Measurements from ENCODE around the gene CADM2. TPM values are rescaled to one million over a fixed set of nuclear protein-coding genes. Genes with fewer than 3 reads are reported as not detected.

The CADM2 gene
- total RNA-seq, 1 experiment from 2014 or later: 10.9 TPM

GRCh38 chr3:85298032-85298431 lies 339.2 kb downstream of the CADM2 start:
- DNase-seq: no peak
- no peak overlapping the region for H4K5ac ChIP-seq (ENCODE audit: insufficient read length, low read depth, low read length)
- H2BK15ac ChIP-seq (ENCODE audit: low read depth, low read length): no peak overlapping the region
- no peak overlapping the region for H3K9ac ChIP-seq (ENCODE audit: extremely low read depth, insufficient read length, low read length)
- WGBS (ENCODE audit: extremely low coverage, insufficient read length, low lambda C conversion rate): no CpG with 5 or more reads among the region's 1 CpG
- H3K79me1 ChIP-seq (ENCODE audit: insufficient read depth, low read depth, low read length, poor library complexity, severe bottlenecking): no peaks in the 10 kb centered on the region
- Mint-ChIP-seq H3K4me3 (no peak overlapping the region), H3K4me1 (no peaks in the 10 kb centered on the region), H3K36me3 (ENCODE audit: insufficient read depth in 1 of 3, low read depth in 3 of 3) (no peaks in the 10 kb centered on the region), H3K9me3 (peaks cover 0 to 3% of the 10 kb centered on the region in 2 experiments; a peak in 2 of 5 replicates), H3K27ac (no peak overlapping the region), H3K27me3 (ENCODE audit: low read depth) (no peaks in the 10 kb centered on the region)
- no peak overlapping the region for H3K18ac ChIP-seq (ENCODE audit: insufficient read length, low read depth, low read length)
- no peak overlapping the region for H3K4ac ChIP-seq (ENCODE audit: low read depth, low read length)
- H3T11ph ChIP-seq (ENCODE audit: low read length): no peak overlapping the region
- H4K20me1 ChIP-seq (ENCODE audit: control insufficient read depth, insufficient read depth, insufficient read length): no peaks in the 10 kb centered on the region
- no peaks in the 10 kb centered on the region for H3K79me2 ChIP-seq (ENCODE audit: insufficient read depth, low read length)
- H3K56ac ChIP-seq (ENCODE audit: insufficient read length, low read depth, low read length): no peak overlapping the region
- no peak overlapping the region for H2BK5ac ChIP-seq (ENCODE audit: insufficient read length, low read length)
- no peaks in the 10 kb centered on the region for H3K27me3 ChIP-seq (ENCODE audit: insufficient read depth, low read length)
- no peak overlapping the region for H2AFZ ChIP-seq (ENCODE audit: low read length)
- no peaks in the 10 kb centered on the region for H3K4me1 ChIP-seq (ENCODE audit: insufficient read depth, low read length)
- H3K4me2 ChIP-seq (ENCODE audit: insufficient read depth, insufficient read length, low read length): no peak overlapping the region
- no peak overlapping the region for H3K23ac ChIP-seq (ENCODE audit: insufficient read length, low read depth, low read length)
- no peak overlapping the region for H3K27ac ChIP-seq (ENCODE audit: insufficient read length, low read depth, low read length)
- H4K91ac ChIP-seq (ENCODE audit: insufficient read length, low read depth, low read length): no peak overlapping the region
- H2AK5ac ChIP-seq (ENCODE audit: insufficient read length, low read length): no peak overlapping the region
- no peaks in the 10 kb centered on the region for H3K9me3 ChIP-seq (ENCODE audit: control insufficient read depth, low read depth, low read length)
- H4K8ac ChIP-seq (replicated peaks; ENCODE audit: insufficient read length, low read depth, low read length): no peak overlapping the region
- no peak overlapping the region for H2BK20ac ChIP-seq (ENCODE audit: low read depth, low read length, poor library complexity, severe bottlenecking)
- H2BK120ac ChIP-seq (ENCODE audit: low read depth, low read length, poor library complexity, severe bottlenecking): no peak overlapping the region
- no peak overlapping the region for H3K14ac ChIP-seq (ENCODE audit: insufficient read depth, low read length)
- H3K23me2 ChIP-seq (ENCODE audit: insufficient read length, low read depth, low read length, poor library complexity, severe bottlenecking): no peaks in the 10 kb centered on the region
- TF ChIP-seq, protein P1, sequence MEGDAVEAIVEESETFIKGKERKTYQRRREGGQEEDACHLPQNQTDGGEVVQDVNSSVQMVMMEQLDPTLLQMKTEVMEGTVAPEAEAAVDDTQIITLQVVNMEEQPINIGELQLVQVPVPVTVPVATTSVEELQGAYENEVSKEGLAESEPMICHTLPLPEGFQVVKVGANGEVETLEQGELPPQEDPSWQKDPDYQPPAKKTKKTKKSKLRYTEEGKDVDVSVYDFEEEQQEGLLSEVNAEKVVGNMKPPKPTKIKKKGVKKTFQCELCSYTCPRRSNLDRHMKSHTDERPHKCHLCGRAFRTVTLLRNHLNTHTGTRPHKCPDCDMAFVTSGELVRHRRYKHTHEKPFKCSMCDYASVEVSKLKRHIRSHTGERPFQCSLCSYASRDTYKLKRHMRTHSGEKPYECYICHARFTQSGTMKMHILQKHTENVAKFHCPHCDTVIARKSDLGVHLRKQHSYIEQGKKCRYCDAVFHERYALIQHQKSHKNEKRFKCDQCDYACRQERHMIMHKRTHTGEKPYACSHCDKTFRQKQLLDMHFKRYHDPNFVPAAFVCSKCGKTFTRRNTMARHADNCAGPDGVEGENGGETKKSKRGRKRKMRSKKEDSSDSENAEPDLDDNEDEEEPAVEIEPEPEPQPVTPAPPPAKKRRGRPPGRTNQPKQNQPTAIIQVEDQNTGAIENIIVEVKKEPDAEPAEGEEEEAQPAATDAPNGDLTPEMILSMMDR (conservative IDR thresholded peaks at IDR 0.05): no peak
- H2BK12ac ChIP-seq (ENCODE audit: insufficient read length, low read depth, low read length): no peak overlapping the region

All from H9 (cell line).